Colonic mucosa (tissue), 4 donors: ENCODE data around the gene ATXN1. TPM values are rescaled to one million over a fixed set of nuclear protein-coding genes. Genes with fewer than 3 reads are reported as not detected.

Experiments used
- DNase-seq: peaks from one replicate; pipeline ENCODE4 v3.0.0-alpha.2; 2020
- H3K27ac ChIP-seq: fragments of 200-600 bp; one replicate; pipeline ENCODE4 v1.8.0; 2021
- H3K27me3 ChIP-seq: fragments of 200-600 bp; one replicate; pipeline ENCODE4 v1.8.0; 2021
- H3K36me3 ChIP-seq: fragments of 200-600 bp; one replicate; pipeline ENCODE4 v1.8.0; 2021
- H3K4me1 ChIP-seq: fragments of 200-600 bp; one replicate; pipeline ENCODE4 v1.8.0; 2021; ENCODE audit warnings: mild to moderate bottlenecking
- H3K4me3 ChIP-seq: fragments of 200-600 bp; one replicate; pipeline ENCODE4 v1.8.0; 2021
- H3K9ac ChIP-seq, 2 donors: one replicate each; pipeline ENCODE4 v1.7.0; 2013; ENCODE audit warnings: control low read depth in 2 of 2, low read depth in 2 of 2, low read length in 2 of 2
- H3K9me3 ChIP-seq: fragments of 200-600 bp; one replicate; pipeline ENCODE4 v1.8.0; 2021
- CTCF ChIP-seq: fragments of 200-600 bp; IDR thresholded peaks from one replicate; pipeline ENCODE4 v1.8.0; 2022; ENCODE audit warnings: antibody characterized with exemption, mild to moderate bottlenecking
- intact Hi-C: fragments of 100-400 bp; cut with DNase I; formaldehyde crosslinking; loops from one replicate; pipeline ENCODE4 v1.14.1; 2022
- total RNA-seq, 2 donors: library from RNA; stranded (reverse); fragmentation: NEBNext Ultra II Directional in 1 of 2; extraction: Animal tissue kit (Norgen Biotek cat#: 25700) in 1 of 2; gene quantifications; one replicate each; pipeline ENCODE4 v1.2.1, GENCODE V29; 2021
- donor health status: healthy.
- donor health status: DM: no; HTN: no; CAD: no.
- donor health status: DM: no; HTN: no; CAD: no.

ATXN1 gene
- total RNA-seq, 2 donors from 2014 or later, result 24.5 to 41.9 TPM

- no peaks in the 10 kb centered on the region for H3K27me3 ChIP-seq
- intact Hi-C loops, result no loop called here
- no peak overlapping the region for H3K4me3 ChIP-seq
- no peak overlapping the region for H3K27ac ChIP-seq
- H3K4me1 ChIP-seq, result no peaks in the 10 kb centered on the region
- TF ChIP-seq CTCF, result no peak
- no peaks in the 10 kb centered on the region for H3K36me3 ChIP-seq
- DNase-seq, result no peak
- H3K9ac ChIP-seq, result no peak overlapping the region
- no peaks in the 10 kb centered on the region for H3K9me3 ChIP-seq
These were observed 109.4 kb downstream of the ATXN1 start for GRCh38 chr6:16651871-16652270.

- no peaks in the 10 kb centered on the region for H3K36me3 ChIP-seq
- intact Hi-C loops, result no loop called here
- no peak for DNase-seq
- no peak overlapping the region for H3K27ac ChIP-seq
- H3K9ac ChIP-seq, result no peak overlapping the region
- TF ChIP-seq CTCF, result no peak
- H3K4me1 ChIP-seq, result no peaks in the 10 kb centered on the region
- H3K27me3 ChIP-seq, result no peaks in the 10 kb centered on the region
- H3K4me3 ChIP-seq, result no peak overlapping the region
- H3K9me3 ChIP-seq, result no peaks in the 10 kb centered on the region
These were observed 111.4 kb downstream of the ATXN1 start for GRCh38 chr6:16649890-16650289.

GRCh38 chr6:16649241-16649640 lies 112.0 kb downstream of the ATXN1 start:
- intact Hi-C loops, result no loop called here
- Histone ChIP-seq H3K9ac (no peak overlapping the region), H3K36me3 (no peaks in the 10 kb centered on the region), H3K4me3 (no peak overlapping the region), H3K9me3 (no peaks in the 10 kb centered on the region), H3K4me1 (no peaks in the 10 kb centered on the region), H3K27me3 (no peaks in the 10 kb centered on the region), H3K27ac (no peak overlapping the region)
- DNase-seq, result no peak
- no peak for TF ChIP-seq CTCF

- no peak for DNase-seq
- H3K27me3 ChIP-seq, result no peaks in the 10 kb centered on the region
- H3K9ac ChIP-seq, result no peak overlapping the region
- H3K4me3 ChIP-seq, result no peak overlapping the region
- H3K27ac ChIP-seq, result no peak overlapping the region
- H3K9me3 ChIP-seq, result no peaks in the 10 kb centered on the region
- H3K36me3 ChIP-seq, result no peaks in the 10 kb centered on the region
- intact Hi-C loops, result no loop called here
- H3K4me1 ChIP-seq, result no peaks in the 10 kb centered on the region
- TF ChIP-seq CTCF, result no peak
These were observed 113.3 kb downstream of the ATXN1 start for GRCh38 chr6:16648003-16648402.

- Histone ChIP-seq H3K4me3 (no peak overlapping the region), H3K4me1 (no peaks in the 10 kb centered on the region), H3K9ac (no peak overlapping the region), H3K9me3 (no peaks in the 10 kb centered on the region), H3K27ac (no peak overlapping the region), H3K27me3 (no peaks in the 10 kb centered on the region), H3K36me3 (no peaks in the 10 kb centered on the region)
- TF ChIP-seq CTCF, result no peak
- no peak for DNase-seq
- intact Hi-C loops, result no loop called here
These were observed 113.8 kb downstream of the ATXN1 start for GRCh38 chr6:16647422-16647821.
